NCI-H2227 (cell line): ENCODE data around the gene UBAC2.

Experiments
- DNase-seq: peaks from one replicate; lab custom pipeline; 2025; ENCODE audit not compliant: unreplicated experiment; lab: John Stamatoyannopoulos, UW

Gene UBAC2

DNA sequence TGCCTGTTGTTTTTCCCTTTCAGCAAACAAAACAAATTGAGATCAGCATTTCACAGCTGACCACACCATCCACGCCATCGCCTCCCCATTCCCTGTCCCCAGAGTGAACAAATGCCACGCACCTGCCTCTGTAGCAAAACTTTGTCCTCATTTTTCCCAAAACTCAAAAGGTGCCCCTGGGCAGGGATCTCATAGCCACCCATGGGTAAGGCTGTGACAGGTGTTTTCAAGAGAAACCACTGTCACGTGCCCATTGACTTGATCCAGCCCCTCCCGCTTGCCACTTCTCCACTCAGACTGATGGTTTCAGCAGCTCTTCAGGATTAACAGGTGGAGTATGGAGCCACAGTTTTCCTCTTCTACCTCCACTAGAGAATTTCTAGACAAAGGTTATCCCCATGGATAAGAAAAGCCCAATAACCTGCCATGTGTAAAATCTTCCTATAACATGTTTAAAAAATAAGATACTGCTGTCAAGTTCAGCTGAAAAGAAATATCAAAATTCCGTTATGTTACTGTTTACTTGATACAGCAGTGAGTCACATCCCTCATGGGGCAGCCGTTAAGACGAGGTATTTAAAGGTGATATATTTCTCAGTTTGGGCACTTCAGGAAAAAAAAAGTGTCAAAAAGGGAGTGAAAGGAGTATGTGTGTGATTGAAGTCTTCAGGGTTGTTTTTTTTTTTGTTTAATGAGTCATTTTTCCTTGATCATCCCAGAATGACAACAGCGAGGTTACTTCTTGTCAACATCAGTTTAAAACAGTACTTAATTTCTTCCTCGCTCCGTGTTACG, 170.0 kb downstream of the UBAC2 start:
- DNase-seq = no peak

DNA sequence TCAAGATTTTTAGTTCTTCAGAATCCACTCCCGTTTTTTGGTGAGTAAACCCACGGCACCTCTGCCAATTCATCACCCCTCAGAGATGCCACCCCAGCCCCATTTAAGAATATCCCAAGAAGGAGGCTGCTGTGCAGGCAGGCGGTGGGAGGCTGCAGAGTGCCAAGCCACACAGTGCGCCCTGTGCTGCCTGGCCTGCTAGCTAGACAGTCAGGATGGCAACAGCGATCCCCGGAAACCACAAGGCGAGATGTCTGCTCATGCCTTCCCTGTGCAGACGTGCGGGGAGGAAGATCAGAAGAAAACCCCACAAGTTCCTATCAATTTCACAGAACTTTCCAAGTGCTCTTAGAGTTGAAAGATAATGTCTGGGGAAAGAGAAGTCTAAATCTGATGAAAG, 171.3 kb downstream of the UBAC2 start:
- DNase-seq = no peak

DNA sequence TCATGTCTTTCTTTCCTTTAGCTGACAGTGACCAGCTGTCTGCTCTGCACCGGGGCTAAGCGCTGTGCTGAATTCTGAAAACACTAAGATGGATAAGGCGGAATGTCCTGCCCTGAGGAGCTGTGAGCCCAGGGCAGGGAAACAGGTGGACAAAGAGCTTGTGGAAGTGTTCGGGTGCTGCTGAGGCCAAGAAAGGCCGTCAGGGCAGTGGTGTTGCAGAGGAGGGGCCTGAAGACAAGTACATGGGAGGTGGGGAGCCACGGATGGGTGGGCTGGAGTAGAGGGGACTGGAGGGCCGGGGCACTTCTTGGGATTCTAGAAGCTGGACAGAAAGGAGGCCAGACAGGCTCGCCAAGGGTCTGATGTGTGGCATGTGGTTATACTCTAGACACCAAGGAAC, 172.8 kb downstream of the UBAC2 start:
- DNase-seq = no peak

DNA sequence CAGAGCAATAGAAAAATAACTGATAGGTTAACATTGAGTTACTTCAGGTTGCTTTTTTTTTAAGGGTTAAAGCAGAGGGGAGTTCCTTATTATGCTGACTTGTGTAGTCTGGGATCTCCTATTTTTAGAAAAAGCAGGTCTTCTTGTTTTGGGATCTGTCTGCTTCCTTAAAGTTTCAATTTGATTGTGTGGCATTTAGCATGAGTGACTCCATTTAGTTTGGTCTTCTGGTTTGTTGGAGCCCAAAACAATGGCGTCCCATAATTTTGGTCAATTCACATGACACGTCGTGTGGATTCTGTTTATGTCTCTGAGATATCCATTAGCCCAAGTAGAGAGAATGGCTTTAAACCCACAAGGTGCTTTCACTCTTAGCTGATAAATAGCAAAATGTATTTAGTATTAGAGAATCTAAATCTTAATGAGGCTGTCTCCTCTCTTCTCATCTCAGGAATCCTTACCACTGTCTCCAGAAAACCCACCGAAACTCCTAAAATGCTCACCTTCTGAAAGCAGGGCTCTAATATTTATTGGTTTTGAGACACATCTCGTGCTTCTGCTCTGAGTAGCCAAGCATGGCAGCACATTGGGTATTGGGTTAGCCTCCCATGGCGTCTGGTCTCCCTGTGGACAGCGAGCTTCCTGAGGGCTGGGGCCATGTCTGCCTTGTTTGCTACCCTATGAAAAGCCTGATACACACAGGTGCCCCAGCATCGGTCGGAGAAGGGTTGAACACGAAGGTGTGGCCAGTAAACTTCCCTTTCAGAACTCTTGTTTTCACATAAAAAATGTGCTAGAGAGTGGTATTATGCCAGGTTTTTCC, 173.7 kb downstream of the UBAC2 start:
- no peak for DNase-seq

DNA sequence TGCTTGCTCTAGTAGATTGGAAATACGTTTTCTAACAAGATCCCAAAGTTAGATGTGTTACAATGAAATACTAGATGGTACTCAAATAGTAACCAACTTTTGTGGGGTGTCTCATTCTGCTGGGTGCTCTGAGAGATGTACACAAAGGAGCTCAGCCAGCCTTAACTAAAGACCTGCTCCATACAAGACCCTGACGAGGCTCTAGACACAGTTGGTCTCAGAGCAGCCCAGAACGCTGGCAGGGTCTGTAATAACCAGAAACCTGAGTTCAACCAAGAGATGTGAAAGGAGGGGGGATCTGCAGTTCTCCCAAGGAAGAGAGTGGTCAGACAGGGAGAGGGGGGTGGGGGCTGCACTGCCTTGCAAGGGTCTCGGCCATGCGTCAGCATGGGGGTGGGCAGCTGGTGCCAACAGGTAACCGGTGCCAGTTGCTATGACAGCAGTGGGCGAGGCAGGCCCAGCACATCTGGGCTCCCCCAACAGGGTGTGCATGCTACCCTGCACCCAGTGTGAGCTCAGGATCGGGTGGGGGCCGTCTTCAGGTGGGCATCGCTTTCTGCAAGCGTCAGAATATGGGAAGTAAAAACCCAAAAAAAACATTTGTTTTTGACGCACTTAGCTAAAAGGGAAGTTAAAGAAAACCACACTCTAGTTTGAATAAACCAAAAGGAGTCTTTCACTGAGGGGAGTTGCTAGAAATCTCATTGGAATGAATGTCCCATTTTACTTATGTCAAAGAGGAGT, 174.5 kb downstream of the UBAC2 start:
- DNase-seq = no peak

DNA sequence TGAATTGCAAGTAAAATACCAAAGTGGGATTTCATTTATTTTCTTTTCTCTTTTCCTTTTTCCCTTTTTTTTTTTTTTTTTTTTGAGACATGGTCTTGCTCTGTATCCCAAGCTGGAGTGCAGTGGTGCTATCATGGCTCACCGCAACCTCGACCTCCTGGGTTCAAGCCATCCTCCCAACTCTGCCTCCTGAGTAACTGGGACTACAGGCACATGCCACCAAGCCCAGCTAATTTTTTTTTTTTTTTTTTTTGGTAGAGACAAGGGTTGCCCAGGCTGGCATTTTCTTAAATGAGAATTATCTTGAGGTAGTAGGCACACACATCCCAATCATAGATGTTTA, 175.1 kb downstream of the UBAC2 start:
- no peak for DNase-seq

DNA sequence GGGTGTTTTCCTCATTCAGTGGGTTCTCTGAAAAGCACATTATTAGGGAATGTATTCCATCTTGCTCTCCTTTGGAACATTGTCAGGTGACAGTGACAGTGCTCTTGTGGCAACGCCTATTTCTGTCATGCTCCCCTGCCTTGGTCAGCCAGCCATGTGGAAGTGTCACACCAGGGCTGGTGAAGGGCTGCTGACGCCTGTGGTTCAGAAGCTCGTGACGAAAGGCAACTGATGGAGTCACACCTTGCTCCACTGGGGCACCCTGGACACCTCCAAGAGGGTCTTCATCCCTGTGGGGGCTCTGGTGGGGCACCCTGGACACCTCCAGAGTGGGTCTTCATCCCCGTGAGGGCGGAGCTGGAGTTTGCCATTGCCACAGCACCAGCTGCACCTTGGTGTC, 175.5 kb downstream of the UBAC2 start:
- DNase-seq = no peak

DNA sequence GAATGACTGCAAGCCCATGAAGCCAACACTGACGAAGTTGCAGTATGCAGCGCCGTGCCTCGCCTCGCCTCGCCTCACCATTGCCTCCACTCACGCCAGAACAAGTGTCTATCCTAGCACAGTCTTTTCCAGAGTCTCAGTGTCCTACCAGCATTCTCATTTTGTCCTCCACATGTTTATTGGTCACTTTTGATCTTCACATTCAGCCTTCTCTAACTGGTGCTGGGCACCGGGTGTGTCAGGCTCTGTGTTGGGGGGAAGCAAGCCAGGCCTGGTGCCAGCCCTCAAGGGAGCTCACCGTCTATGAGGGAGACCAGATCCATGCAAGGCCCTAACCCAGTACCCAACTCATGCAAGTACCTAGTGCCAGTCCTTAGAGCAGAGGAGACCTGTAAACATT, 176.3 kb downstream of the UBAC2 start:
- no peak for DNase-seq

DNA sequence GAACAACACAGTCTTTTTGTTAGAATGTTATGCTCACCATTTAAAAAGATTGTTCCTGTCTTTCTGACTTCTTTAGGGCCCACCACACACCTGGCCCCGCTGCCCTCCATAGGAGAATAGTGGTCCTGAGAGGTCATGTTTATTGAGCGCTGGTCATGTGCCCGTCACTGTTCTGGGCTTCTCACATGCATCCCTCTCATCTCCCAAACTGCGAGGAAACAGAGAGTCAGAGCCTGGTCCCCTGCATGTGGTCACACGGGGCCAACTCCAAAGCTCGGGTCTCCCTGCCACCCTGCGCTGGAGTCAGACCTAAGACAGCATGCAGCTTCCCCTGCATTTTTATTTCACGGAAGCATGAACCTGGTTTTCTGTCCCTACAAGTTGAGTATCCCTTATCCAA, 177.0 kb downstream of the UBAC2 start:
- DNase-seq = no peak

DNA sequence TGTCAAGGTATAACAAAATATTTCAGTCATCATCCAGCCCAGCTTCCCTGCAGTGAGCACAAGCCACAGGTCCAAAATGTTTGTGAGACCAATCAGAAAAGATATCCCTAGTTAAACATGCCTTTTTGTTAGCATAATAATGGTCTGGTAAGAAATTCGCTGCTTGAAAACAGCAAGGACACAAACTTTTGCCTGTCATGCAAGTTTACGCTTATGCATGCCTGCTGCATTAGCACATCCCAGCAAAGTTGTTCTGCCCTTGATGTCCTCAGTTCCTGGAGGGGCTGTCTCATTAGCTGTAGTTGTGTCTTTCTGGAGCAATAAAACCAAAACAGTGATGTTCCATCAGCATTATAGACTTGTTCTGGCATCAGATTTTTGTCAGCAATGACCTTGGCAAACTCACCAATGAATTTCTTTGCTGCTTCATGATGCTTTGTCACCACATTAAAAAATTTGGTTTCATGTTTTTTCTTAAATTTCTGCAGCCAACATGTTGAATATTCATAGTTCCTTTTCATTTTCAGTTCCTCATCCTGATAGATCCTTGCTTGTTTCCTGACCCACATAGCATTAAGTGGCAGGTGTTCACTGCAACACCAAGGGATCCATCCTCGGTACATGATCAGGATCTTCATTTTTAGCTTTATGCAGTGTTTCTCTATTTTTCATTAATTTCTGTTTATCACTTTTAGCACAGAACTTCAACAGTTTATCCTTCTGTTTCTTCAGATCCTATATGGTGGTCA, 178.5 kb downstream of the UBAC2 start:
- DNase-seq = no peak

DNA sequence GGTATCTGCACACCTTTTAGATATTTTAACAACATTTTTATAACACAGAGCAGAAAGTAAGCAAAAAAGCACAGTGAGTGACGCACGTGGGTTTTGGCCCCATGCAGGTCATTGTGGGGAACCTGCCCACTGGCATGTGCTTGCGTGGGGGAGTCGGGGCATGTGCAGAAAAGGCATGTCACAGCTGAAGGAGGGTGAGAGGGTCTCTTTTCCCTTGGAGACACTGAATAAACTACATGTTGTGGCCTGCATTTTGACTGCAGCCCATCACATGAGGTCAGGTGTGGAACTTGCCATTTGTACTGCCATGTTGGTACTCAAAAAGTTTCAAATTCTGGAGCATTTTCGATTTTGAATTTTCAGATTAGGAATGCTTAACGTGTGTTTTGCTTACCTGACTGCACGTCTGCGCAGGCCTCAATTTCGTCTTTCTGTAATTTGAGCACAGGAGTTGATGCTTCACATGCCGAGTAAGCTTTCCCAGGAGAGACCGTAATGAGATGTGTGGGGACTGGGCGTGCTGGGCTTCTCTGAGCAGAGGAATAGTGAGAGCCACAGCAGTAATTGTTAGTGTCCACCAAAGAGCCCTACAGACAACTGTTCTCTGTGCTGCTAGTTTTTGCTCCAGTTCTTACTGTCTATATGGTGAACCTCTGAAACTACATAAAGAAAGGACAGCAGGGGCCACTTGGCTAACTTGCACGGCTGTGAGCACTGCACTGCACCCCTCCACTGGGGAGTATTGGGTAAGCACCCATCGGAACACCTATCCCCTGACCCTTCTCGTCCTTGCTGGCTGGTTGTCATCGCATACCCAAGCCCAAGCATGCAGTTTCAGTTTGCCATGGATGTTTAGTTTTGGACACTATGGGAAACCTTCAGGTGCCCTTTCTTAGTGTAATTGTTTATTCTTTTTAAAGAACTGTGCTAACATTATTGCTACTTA, 179.5 kb downstream of the UBAC2 start:
- DNase-seq = no peak

DNA sequence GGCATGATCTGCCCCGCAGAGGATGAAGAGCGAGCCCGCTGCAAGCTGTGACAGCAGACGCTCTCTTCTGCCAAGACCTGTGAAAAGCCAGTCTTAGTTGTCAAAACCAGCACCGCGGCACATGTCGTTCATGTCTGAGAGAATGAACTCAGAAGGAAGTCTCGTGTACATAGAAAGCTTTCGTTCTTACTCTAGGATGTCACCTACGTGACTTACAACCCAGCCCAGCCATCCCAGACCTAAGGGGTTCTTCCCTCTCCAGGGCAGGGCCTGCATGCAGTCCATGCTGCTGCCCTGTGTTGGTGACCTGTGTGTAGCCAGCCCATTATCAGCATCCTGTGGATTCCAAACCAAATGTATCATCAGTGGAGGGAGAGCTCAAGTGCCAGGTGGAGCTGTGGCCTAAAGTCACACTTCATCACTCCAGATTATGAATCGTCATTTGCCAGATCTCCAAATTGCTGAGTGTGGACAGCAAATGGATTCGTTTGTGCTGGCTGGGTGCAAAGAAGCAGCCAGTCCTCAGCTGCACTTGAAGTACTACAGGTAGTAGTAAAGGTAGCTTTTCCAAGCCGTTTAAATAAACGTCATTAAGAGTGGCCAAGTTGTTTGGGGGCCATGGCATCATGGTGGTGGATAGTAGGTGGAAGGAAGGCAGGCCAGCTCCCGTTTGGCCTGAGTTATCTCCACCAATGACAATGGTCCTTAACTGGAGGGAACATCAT, 180.4 kb downstream of the UBAC2 start:
- no peak for DNase-seq

DNA sequence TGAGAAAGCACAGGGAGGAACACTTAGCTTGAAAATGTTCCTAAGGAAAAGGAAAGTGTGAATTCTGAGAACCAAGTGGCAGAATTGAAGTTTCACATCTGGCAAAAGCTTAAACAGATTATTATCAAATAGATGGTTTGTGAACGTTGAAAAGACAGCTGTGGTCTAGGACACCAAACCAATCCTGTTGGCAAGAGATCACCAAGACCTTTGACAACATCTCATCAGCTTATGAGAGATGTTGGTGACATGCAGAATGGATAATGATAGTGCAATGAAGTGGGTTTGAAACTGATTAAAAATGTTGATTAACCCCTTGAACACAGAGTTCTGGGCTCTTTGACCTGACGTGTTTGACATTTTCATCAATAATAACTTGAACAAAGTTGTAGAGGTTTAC, 181.1 kb downstream of the UBAC2 start:
- no peak for DNase-seq

DNA sequence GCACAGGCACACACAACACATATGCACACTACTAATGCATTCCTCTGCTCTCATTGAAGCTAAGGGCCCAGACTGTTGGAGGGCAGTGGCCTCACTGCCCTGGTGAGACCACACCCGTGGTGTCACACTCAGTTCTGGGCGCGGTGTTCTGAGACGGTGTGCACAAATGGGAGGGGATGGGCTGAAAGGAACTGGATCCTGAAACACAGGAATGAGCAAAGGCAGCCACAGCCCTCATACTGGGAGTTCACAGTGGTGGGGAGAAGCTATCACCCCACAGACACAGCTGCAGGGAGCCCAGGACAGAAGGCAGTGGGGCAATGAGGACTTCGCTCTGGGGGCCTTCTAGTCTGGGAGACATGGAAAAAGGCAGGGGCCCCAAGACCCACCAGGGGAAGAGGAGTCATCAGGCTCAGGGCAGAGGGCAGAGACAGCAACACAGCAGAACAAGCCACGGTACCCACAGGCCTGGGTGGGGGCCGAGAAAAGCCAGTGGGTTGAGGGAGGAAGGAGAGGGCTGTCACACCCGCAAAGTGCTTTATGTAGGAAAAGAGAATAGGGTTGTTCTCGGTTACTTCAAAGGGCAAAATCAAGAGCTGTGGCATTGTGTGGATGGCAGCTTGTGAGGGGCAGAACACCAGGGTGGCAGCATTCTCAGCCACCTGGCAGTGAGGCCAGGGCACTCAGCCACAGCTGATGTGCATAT, 181.9 kb downstream of the UBAC2 start:
- DNase-seq = no peak

DNA sequence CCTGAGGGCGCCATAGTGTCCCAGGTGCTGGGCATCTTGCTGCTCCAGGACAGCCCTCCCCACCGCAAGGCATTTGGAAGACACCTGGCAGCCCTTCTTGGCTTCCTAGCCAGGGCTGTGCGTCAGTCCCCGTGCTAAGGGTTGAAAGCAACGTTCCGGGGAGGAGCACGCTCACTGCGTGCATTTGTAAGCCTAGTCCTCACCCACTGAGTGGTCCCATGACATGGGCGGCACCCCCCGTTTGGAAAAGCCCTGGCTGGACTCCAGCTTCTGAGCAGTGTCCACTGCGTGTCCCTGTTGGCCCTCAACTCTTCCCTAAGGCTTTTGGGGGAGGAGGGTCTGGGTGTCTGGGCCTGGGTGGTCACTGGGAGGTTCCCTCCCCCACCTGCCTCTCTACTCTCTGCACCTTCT, 182.9 kb downstream of the UBAC2 start:
- no peak for DNase-seq

DNA sequence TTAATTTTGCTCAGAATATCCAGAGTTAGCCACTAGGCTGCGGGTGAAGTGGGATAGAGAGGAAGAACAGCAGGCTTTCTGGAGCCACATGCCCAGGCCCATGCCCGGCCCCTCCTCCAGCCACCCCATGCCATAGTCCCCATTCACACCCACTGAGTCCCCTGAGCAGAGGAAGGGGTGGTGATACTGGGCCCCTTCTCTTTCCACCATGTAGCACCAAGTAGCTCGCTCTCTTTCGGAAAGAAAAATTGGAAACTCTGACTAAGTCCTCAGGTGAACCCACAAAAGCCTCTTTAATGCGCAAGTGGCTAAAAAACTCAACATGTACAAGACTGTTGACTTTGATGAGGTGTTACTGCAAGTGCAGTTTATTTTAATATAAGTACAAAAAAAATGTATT, 183.3 kb downstream of the UBAC2 start:
- DNase-seq = no peak

DNA sequence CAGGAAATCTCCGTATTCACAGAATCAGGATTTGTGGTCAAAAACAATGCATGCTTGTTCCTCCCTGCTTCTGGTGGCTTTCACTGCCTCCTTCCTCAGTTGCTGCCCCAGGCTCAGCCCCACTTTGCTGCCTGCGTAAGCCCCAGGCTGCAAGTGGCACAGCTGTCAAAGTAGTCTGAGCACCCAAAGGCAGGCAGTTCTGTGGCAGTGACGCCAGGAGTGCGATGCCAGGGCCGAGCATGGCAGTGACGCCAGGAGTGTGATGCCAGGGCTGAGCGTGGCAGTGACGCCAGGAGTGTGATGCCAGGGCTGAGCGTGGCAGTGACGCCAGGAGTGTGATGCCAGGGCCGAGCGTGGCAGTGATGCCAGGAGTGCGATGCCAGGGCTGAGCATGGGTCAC, 183.8 kb downstream of the UBAC2 start:
- DNase-seq = no peak

DNA sequence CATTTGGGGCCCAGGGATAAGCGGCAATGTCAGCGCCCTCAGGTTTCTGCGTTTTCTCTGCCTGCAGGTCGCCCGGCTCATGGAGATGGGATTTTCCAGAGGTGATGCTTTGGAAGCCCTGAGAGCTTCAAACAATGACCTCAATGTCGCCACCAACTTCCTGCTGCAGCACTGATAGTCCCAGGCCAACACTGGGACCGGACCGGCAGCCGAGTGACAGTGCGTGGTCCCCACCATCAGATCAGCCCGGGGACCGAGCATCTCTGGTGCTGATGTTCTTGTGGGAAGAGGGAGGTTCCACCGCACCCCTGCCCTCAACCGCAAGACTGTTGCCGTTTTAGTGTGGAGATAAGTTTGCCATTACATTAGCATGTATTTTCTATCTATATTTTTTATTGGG, 184.5 kb downstream of the UBAC2 start:
- no peak for DNase-seq

DNA sequence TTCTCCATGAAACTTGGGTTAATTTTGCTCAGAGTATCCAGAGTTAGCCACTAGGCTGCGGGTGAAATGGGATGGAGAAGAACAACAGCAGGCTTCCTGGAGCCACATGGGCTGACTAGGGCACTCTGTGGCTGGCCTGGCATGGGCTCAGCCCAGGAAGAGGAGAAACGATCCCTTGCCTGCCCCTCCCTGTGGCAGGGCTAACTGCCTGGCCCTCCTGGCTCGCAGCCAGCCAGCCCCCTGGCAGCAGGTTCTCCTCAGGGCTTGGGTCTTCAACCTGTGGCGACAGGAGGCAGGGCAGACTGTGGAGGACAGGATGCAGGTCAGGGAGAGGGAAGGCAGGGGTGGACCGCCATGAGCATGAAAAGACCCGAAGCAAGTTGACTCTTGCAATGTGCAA, 185.3 kb downstream of the UBAC2 start:
- no peak for DNase-seq
